ENCODE results near the gene IRF2BP1. TPM values are rescaled to one million over a fixed set of nuclear protein-coding genes. Genes with fewer than 3 reads are reported as not detected.

The IRF2BP1 gene
- total and polyA plus RNA-seq, 4 donors: 4.9 to 16.8 (median 16.4) TPM

DNA sequence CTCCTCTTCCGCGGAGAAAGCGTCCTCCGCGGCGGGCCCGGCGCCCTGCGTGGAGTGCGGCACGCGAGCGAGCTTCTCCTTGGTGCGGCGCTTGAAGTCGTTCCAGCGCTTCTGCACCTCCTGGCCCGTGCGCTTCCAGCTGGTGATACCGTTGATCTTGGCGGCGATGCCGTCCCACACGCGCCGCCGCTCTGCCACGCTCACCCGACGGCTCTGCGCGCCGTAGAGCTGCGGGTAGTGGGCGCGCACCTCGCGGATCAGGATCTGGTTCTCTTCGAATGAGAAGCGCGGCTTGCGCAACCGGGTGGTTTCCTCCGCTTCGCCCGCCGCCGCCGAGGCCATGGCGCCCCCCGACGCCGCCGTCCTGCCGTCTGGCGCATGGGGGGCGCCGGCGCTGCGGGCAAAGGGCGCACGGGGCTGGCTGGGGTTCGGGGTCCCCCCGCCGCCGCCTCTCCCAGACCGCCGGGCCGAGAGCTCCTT is 15.5 kb upstream of the IRF2BP1 start:
- Histone ChIP-seq H3K36me3 (ENCODE audit: control insufficient read depth in 4 of 4, insufficient read depth in 3 of 4, low read depth in 1 of 4, low read length in 3 of 4) (peaks cover 2 to 5% (median 3%) of the 10 kb centered on the region in 4 donors), H3K9me3 (ENCODE audit: control insufficient read depth in 4 of 4, low read length in 3 of 4) (no peaks in the 10 kb centered on the region), H3K9ac (ENCODE audit: low read depth in 1 of 2, low read length in 2 of 2) (no peak overlapping the region), H3K27me3 (ENCODE audit: control insufficient read depth in 4 of 4, insufficient read depth in 4 of 4, low read length in 3 of 4) (no peaks in the 10 kb centered on the region), H3K27ac (ENCODE audit: low read depth in 1 of 2, low read length in 2 of 2) (no peak overlapping the region), H3K4me1 (ENCODE audit: control insufficient read depth in 4 of 4, insufficient read depth in 4 of 4, low read length in 3 of 4) (peaks cover 9 to 27% (median 15%) of the 10 kb centered on the region in 4 donors), H3K4me3 (ENCODE audit: low read depth in 1 of 3, low read length in 3 of 3) (peak overlapping the region in 2 of 3 donors; percentile 12 to 51)
- DNase-seq (ENCODE audit: low spot score): peak; percentile 45
- 36% methylated on average over 69 of the region's 69 CpGs for WGBS
- TF ChIP-seq EGR1 (IDR thresholded peaks at IDR 0.05; ENCODE audit: low read depth in 2 of 2) (no peak), HNF4G (IDR thresholded peaks at IDR 0.05) (no peak), TAF1 (conservative IDR thresholded peaks at IDR 0.05) (no peak), FOXA2 (IDR thresholded peaks at IDR 0.05) (no peak), SP1 (IDR thresholded peaks at IDR 0.05) (no peak), NR2F2 (IDR thresholded peaks at IDR 0.05) (no peak), GABPA (IDR thresholded peaks at IDR 0.05 in 1 of 2, conservative IDR thresholded peaks at IDR 0.05 in 1 of 2) (no peak), YY1 (IDR thresholded peaks at IDR 0.05) (no peak), RAD21 (IDR thresholded peaks at IDR 0.05) (no peak), FOXA1 (IDR thresholded peaks at IDR 0.05) (no peak), RXRA (IDR thresholded peaks at IDR 0.05) (no peak)
- TF ChIP-seq, protein P1, sequence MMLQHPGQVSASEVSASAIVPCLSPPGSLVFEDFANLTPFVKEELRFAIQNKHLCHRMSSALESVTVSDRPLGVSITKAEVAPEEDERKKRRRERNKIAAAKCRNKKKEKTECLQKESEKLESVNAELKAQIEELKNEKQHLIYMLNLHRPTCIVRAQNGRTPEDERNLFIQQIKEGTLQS (IDR thresholded peaks at IDR 0.05): no peak
- TF ChIP-seq, protein P2, sequence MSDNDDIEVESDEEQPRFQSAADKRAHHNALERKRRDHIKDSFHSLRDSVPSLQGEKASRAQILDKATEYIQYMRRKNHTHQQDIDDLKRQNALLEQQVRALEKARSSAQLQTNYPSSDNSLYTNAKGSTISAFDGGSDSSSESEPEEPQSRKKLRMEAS (IDR thresholded peaks at IDR 0.05): no peak
- TF ChIP-seq, protein P3, sequence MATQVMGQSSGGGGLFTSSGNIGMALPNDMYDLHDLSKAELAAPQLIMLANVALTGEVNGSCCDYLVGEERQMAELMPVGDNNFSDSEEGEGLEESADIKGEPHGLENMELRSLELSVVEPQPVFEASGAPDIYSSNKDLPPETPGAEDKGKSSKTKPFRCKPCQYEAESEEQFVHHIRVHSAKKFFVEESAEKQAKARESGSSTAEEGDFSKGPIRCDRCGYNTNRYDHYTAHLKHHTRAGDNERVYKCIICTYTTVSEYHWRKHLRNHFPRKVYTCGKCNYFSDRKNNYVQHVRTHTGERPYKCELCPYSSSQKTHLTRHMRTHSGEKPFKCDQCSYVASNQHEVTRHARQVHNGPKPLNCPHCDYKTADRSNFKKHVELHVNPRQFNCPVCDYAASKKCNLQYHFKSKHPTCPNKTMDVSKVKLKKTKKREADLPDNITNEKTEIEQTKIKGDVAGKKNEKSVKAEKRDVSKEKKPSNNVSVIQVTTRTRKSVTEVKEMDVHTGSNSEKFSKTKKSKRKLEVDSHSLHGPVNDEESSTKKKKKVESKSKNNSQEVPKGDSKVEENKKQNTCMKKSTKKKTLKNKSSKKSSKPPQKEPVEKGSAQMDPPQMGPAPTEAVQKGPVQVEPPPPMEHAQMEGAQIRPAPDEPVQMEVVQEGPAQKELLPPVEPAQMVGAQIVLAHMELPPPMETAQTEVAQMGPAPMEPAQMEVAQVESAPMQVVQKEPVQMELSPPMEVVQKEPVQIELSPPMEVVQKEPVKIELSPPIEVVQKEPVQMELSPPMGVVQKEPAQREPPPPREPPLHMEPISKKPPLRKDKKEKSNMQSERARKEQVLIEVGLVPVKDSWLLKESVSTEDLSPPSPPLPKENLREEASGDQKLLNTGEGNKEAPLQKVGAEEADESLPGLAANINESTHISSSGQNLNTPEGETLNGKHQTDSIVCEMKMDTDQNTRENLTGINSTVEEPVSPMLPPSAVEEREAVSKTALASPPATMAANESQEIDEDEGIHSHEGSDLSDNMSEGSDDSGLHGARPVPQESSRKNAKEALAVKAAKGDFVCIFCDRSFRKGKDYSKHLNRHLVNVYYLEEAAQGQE (IDR thresholded peaks at IDR 0.05): no peak
- TF ChIP-seq, protein P4, sequence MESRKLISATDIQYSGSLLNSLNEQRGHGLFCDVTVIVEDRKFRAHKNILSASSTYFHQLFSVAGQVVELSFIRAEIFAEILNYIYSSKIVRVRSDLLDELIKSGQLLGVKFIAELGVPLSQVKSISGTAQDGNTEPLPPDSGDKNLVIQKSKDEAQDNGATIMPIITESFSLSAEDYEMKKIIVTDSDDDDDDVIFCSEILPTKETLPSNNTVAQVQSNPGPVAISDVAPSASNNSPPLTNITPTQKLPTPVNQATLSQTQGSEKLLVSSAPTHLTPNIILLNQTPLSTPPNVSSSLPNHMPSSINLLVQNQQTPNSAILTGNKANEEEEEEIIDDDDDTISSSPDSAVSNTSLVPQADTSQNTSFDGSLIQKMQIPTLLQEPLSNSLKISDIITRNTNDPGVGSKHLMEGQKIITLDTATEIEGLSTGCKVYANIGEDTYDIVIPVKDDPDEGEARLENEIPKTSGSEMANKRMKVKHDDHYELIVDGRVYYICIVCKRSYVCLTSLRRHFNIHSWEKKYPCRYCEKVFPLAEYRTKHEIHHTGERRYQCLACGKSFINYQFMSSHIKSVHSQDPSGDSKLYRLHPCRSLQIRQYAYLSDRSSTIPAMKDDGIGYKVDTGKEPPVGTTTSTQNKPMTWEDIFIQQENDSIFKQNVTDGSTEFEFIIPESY (IDR thresholded peaks at IDR 0.05): no peak
- TF ChIP-seq, protein P5, sequence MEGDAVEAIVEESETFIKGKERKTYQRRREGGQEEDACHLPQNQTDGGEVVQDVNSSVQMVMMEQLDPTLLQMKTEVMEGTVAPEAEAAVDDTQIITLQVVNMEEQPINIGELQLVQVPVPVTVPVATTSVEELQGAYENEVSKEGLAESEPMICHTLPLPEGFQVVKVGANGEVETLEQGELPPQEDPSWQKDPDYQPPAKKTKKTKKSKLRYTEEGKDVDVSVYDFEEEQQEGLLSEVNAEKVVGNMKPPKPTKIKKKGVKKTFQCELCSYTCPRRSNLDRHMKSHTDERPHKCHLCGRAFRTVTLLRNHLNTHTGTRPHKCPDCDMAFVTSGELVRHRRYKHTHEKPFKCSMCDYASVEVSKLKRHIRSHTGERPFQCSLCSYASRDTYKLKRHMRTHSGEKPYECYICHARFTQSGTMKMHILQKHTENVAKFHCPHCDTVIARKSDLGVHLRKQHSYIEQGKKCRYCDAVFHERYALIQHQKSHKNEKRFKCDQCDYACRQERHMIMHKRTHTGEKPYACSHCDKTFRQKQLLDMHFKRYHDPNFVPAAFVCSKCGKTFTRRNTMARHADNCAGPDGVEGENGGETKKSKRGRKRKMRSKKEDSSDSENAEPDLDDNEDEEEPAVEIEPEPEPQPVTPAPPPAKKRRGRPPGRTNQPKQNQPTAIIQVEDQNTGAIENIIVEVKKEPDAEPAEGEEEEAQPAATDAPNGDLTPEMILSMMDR (IDR thresholded peaks at IDR 0.05; ENCODE audit: low read depth, low read length, missing input control): no peak

Data from liver (tissue), 9 donors.